K562 (cell line): Measurements from ENCODE around the gene PLXNB2. TPM values are rescaled to one million over a fixed set of nuclear protein-coding genes. Genes with fewer than 3 reads are reported as not detected.
A peak's percentile ranks its signal among the peaks of the same experiment; 100 is the strongest.

Source experiments
- FOS ChIP-seq: IDR thresholded peaks from 3 replicates; pipeline ENCODE4 v1.6.1; 2011; ENCODE audit not compliant: insufficient read length; ENCODE audit errors: extremely low read depth
- GABPB1 ChIP-seq: sonication (generic); formaldehyde crosslinking; IDR thresholded peaks from 2 replicates; pipeline ENCODE4 v1.8.0; 2022; ENCODE audit warnings: mild to moderate bottlenecking, missing genetic modification reagents
- GTF2A2 ChIP-seq: IDR thresholded peaks from 2 replicates; pipeline ENCODE4 v1.6.1; 2016; ENCODE audit warnings: mild to moderate bottlenecking, missing genetic modification characterization, missing compliant biosample characterization
- HNRNPUL1 ChIP-seq: fragments of 200-400 bp; formaldehyde crosslinking; IDR thresholded peaks from 2 replicates; pipeline ENCODE4 v1.6.1; 2017; ENCODE audit warnings: low read length
- MBD2 ChIP-seq: sonication (generic); IDR thresholded peaks from 2 replicates; pipeline ENCODE4 v1.6.1; 2016; ENCODE audit warnings: low read depth, borderline replicate concordance
- PPARD ChIP-seq: fragments of 250-450 bp; sonication (Bioruptor Pico); IDR thresholded peaks from 2 replicates; pipeline ENCODE4 v1.8.0; 2022; ENCODE audit warnings: inconsistent platforms, mild to moderate bottlenecking, moderate library complexity
- PTBP1 ChIP-seq: fragments of 200-400 bp; formaldehyde crosslinking; IDR thresholded peaks from 2 replicates; pipeline ENCODE4 v1.6.1; 2017; ENCODE audit warnings: low read depth, low read length
- RHOXF2B ChIP-seq: fragments of 250-450 bp; sonication (Bioruptor Pico); conservative IDR thresholded peaks from 2 replicates; pipeline ENCODE4 v1.5.1; 2021
- SAFB ChIP-seq: fragments of 200-400 bp; formaldehyde crosslinking; IDR thresholded peaks from 2 replicates; pipeline ENCODE4 v1.6.1; 2017; ENCODE audit warnings: low read depth, low read length, borderline replicate concordance
- SRSF1 ChIP-seq: fragments of 200-400 bp; formaldehyde crosslinking; IDR thresholded peaks from 2 replicates; pipeline ENCODE4 v1.6.1; 2017; ENCODE audit warnings: mild to moderate bottlenecking, low read depth, low read length, moderate library complexity
- TRIM24 ChIP-seq, 2 experiments: fragments of 450-650 bp; IDR thresholded peaks; 2 replicates each; pipeline ENCODE4 v1.6.1; 2016
- XRCC3 ChIP-seq: fragments of 450-650 bp; IDR thresholded peaks from 2 replicates; pipeline ENCODE4 v1.6.1; 2017; ENCODE audit warnings: mild to moderate bottlenecking, moderate library complexity
- ZEB2 ChIP-seq: fragments of 450-650 bp; IDR thresholded peaks from 2 replicates; pipeline ENCODE4 v1.6.1; 2016
- ZFP30 ChIP-seq: fragments of 250-450 bp; sonication (Bioruptor Pico); IDR thresholded peaks from 2 replicates; pipeline ENCODE4 v1.8.0; 2022; ENCODE audit warnings: moderate library complexity, mild to moderate bottlenecking, inconsistent platforms, borderline replicate concordance
- ZNF354B ChIP-seq: fragments of 250-450 bp; sonication (Bioruptor Pico); IDR thresholded peaks from 2 replicates; pipeline ENCODE4 v1.4.0; 2020
- ZNF766 ChIP-seq: fragments of 200-800 bp; sonication (Bioruptor generic); conservative IDR thresholded peaks from 2 replicates; pipeline ENCODE4 v1.6.1; 2016; ENCODE audit warnings: missing genetic modification characterization, missing compliant biosample characterization
- ZNF780A ChIP-seq: fragments of 250-450 bp; sonication (Bioruptor Pico); IDR thresholded peaks from 2 replicates; pipeline ENCODE4 v1.5.0; 2021; ENCODE audit warnings: mild to moderate bottlenecking
- polyA plus RNA-seq, 8 experiments: library from polyadenylated mRNA; depleted of rRNA in 4 of 8; stranded (reverse) in 5 of 8; unstranded in 3 of 8; fragments of >200 nt; fragmentation: Nextera tagmentation in 2 of 8; fragmentation: Illumina TruSeq in 1 of 8; extraction: Ambion mirVana in 2 of 8; extraction: Trizol in 1 of 8; gene quantifications; 2 replicates each; pipeline versions ENCODE4 v1.2.1 to v1.2.3, GENCODE V29; 2011 to 2014; ENCODE audit warnings: inconsistent platforms in 1 of 8, missing spikeins in 1 of 8
- total RNA-seq, 7 experiments: library from RNA; depleted of rRNA in 6 of 7; stranded (reverse); fragments of >200 nt in 6 of 7; fragmentation: Illumina TruSeq in 2 of 7; extraction: Trizol in 2 of 7; gene quantifications; 2 replicates each; pipeline versions ENCODE4 v1.2.1 to v1.2.3, GENCODE V29; 2011 to 2021; ENCODE audit warnings: low replicate concordance in 1 of 7
- TF ChIP-seq, protein P1 (sequence below): sonication (generic); formaldehyde crosslinking; IDR thresholded peaks from 2 replicates; pipeline ENCODE4 v1.8.0; 2022; ENCODE audit warnings: missing genetic modification reagents, mild to moderate bottlenecking, moderate library complexity, borderline replicate concordance
- TF ChIP-seq, protein P2 (sequence below), 3 experiments: IDR thresholded peaks in 2 of 3; conservative IDR thresholded peaks in 1 of 3; 2 replicates each; pipeline ENCODE4 v1.5.1; 2011 to 2012; ENCODE audit warnings: low read length in 3 of 3, mild to moderate bottlenecking in 3 of 3, control low read depth in 2 of 3, improper control_type of control experiment in 1 of 3, inconsistent platforms in 1 of 3, low read depth in 1 of 3, mixed read lengths in 1 of 3, moderate library complexity in 1 of 3; ENCODE audit not compliant: insufficient read depth in 2 of 3
- TF ChIP-seq, protein P3 (sequence below): sonication (generic); formaldehyde crosslinking; IDR thresholded peaks from 2 replicates; pipeline ENCODE4 v1.8.1; 2023; ENCODE audit warnings: mild to moderate bottlenecking, missing genetic modification reagents
- TF ChIP-seq, protein P4 (sequence below): sonication (generic); formaldehyde crosslinking; IDR thresholded peaks from 2 replicates; pipeline ENCODE4 v1.8.1; 2022; ENCODE audit warnings: missing genetic modification reagents
- TF ChIP-seq, protein P5 (sequence below): sonication (generic); formaldehyde crosslinking; IDR thresholded peaks from 2 replicates; pipeline ENCODE4 v1.8.0; 2022; ENCODE audit warnings: mild to moderate bottlenecking, missing genetic modification reagents

The PLXNB2 gene
- total and polyA plus RNA-seq, 9 of the 15 experiments (the other 6 are each of a cell fraction or from before 2014, with no cell fraction given) = 0.15 to 45.1 (median 13.6) TPM

DNA sequence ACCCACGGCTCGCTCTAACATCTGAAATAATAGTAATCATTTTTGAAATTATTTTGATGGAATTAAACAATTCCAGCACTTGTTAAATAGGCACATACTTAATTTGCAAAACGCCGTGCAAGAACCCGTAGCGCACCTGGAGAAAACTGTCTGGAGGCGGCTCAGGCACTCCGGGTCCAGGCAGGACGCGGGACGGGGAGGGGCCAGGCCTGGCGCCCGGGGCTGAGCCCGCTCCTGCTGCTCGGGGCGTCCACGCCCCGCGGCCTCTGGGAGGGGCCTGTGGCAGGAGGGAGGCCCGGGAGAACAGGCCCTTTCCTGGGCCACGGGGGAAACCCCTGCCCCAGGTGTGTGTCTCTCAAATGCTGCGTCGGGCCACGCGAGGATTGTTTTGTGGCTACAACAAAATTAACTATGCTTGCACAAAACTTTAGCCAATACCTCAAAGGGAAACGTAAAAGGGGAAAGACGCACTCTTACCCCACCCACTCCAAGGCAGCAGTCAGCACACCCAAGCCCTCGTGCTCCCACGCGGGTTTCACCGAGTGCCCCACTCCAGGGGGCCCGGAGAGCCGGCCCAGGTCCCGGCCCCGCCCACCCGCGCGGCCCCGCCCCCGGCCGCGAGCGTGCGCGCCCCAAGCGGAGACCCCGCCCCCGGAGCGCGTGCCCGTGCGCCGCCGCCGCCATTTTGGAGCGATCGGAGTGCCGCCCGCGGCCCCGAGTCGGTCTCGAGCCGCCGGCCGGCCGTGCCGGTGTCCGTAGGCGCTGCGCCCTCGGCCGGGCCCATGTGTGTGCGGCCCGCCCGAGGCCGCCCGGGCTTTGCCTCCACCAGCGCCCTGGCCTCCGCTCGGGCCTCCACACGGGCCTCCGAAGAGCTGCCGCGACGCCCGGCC lies 35.5 kb upstream of the PLXNB2 start, which contains the start of gene PPP6R2 (continued):
- TF ChIP-seq, protein P1, sequence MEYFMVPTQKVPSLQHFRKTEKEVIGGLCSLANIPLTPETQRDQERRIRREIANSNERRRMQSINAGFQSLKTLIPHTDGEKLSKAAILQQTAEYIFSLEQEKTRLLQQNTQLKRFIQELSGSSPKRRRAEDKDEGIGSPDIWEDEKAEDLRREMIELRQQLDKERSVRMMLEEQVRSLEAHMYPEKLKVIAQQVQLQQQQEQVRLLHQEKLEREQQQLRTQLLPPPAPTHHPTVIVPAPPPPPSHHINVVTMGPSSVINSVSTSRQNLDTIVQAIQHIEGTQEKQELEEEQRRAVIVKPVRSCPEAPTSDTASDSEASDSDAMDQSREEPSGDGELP (CRISPR knock-in tag) = no peak
- TF ChIP-seq, protein P2, sequence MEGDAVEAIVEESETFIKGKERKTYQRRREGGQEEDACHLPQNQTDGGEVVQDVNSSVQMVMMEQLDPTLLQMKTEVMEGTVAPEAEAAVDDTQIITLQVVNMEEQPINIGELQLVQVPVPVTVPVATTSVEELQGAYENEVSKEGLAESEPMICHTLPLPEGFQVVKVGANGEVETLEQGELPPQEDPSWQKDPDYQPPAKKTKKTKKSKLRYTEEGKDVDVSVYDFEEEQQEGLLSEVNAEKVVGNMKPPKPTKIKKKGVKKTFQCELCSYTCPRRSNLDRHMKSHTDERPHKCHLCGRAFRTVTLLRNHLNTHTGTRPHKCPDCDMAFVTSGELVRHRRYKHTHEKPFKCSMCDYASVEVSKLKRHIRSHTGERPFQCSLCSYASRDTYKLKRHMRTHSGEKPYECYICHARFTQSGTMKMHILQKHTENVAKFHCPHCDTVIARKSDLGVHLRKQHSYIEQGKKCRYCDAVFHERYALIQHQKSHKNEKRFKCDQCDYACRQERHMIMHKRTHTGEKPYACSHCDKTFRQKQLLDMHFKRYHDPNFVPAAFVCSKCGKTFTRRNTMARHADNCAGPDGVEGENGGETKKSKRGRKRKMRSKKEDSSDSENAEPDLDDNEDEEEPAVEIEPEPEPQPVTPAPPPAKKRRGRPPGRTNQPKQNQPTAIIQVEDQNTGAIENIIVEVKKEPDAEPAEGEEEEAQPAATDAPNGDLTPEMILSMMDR (IDR thresholded peaks at IDR 0.05 in 2 of 3, conservative IDR thresholded peaks at IDR 0.05 in 1 of 3; ENCODE audit: insufficient read depth in 2 of 3, low read depth in 1 of 3, low read length in 3 of 3) = no peak
- no peak for TF ChIP-seq PPARD (CRISPR knock-in tag)
- TF ChIP-seq, protein P3, sequence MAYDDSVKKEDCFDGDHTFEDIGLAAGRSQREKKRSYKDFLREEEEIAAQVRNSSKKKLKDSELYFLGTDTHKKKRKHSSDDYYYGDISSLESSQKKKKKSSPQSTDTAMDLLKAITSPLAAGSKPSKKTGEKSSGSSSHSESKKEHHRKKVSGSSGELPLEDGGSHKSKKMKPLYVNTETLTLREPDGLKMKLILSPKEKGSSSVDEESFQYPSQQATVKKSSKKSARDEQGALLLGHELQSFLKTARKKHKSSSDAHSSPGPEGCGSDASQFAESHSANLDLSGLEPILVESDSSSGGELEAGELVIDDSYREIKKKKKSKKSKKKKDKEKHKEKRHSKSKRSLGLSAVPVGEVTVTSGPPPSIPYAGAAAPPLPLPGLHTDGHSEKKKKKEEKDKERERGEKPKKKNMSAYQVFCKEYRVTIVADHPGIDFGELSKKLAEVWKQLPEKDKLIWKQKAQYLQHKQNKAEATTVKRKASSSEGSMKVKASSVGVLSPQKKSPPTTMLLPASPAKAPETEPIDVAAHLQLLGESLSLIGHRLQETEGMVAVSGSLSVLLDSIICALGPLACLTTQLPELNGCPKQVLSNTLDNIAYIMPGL (CRISPR knock-in tag) = no peak
- TF ChIP-seq SRSF1 = no peak
- TF ChIP-seq, protein P4, sequence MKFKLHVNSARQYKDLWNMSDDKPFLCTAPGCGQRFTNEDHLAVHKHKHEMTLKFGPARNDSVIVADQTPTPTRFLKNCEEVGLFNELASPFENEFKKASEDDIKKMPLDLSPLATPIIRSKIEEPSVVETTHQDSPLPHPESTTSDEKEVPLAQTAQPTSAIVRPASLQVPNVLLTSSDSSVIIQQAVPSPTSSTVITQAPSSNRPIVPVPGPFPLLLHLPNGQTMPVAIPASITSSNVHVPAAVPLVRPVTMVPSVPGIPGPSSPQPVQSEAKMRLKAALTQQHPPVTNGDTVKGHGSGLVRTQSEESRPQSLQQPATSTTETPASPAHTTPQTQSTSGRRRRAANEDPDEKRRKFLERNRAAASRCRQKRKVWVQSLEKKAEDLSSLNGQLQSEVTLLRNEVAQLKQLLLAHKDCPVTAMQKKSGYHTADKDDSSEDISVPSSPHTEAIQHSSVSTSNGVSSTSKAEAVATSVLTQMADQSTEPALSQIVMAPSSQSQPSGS (CRISPR knock-in tag) = no peak
- no peak for TF ChIP-seq SAFB
- no peak for TF ChIP-seq ZNF354B (CRISPR knock-in tag)
- TF ChIP-seq ZNF780A (CRISPR knock-in tag) = no peak
- no peak for TF ChIP-seq HNRNPUL1
- no peak for TF ChIP-seq FOS
- no peak for TF ChIP-seq ZEB2
- peak; percentile 49; the same call in 1 of the 2 replicates for TF ChIP-seq ZNF766
- no peak for TF ChIP-seq XRCC3
- TF ChIP-seq ZFP30 (CRISPR knock-in tag) = no peak
- TF ChIP-seq GTF2A2 (tag) = no peak
- TF ChIP-seq TRIM24 (IDR thresholded peaks at IDR 0.05) = no peak
- TF ChIP-seq, protein P5, sequence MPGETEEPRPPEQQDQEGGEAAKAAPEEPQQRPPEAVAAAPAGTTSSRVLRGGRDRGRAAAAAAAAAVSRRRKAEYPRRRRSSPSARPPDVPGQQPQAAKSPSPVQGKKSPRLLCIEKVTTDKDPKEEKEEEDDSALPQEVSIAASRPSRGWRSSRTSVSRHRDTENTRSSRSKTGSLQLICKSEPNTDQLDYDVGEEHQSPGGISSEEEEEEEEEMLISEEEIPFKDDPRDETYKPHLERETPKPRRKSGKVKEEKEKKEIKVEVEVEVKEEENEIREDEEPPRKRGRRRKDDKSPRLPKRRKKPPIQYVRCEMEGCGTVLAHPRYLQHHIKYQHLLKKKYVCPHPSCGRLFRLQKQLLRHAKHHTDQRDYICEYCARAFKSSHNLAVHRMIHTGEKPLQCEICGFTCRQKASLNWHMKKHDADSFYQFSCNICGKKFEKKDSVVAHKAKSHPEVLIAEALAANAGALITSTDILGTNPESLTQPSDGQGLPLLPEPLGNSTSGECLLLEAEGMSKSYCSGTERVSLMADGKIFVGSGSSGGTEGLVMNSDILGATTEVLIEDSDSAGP (CRISPR knock-in tag) = no peak
- no peak for TF ChIP-seq RHOXF2B (CRISPR knock-in tag)
- no peak for TF ChIP-seq PTBP1
- TF ChIP-seq MBD2 = no peak
- 0 out of 2 replicates have a peak, but pooled peaks have one; percentile 45 for TF ChIP-seq GABPB1 (CRISPR knock-in tag)
